ENCODE results near the gene ELOVL5.
"Not testable (repeated sequence)": the region's sequence is repeated elsewhere in the genome, so short reads cannot be mapped to it uniquely, and the experiment has no call there.

DNA sequence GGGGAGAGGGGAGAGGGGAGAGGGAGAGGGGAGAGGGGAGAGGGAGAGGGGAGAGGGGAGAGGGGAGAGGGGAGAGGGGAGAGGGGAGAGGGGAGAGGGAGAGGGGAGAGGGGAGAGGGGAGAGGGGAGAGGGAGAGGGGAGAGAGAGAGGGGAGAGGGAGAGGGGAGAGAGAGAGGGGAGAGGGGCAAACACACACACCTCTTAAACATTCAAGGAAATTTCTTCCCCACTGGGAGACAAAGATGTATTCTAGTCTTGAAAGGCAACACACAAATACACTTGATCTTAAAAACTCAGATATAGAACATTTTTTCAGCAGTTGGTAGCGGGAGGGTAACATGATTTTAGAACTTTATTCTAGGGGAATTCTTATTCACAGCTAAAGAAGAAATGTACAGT lies 42.5 kb downstream of the ELOVL5 start:
- TF ChIP-seq, protein P1, sequence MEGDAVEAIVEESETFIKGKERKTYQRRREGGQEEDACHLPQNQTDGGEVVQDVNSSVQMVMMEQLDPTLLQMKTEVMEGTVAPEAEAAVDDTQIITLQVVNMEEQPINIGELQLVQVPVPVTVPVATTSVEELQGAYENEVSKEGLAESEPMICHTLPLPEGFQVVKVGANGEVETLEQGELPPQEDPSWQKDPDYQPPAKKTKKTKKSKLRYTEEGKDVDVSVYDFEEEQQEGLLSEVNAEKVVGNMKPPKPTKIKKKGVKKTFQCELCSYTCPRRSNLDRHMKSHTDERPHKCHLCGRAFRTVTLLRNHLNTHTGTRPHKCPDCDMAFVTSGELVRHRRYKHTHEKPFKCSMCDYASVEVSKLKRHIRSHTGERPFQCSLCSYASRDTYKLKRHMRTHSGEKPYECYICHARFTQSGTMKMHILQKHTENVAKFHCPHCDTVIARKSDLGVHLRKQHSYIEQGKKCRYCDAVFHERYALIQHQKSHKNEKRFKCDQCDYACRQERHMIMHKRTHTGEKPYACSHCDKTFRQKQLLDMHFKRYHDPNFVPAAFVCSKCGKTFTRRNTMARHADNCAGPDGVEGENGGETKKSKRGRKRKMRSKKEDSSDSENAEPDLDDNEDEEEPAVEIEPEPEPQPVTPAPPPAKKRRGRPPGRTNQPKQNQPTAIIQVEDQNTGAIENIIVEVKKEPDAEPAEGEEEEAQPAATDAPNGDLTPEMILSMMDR (IDR thresholded peaks at IDR 0.05) = not testable (repeated sequence)
- TF ChIP-seq, protein P2, sequence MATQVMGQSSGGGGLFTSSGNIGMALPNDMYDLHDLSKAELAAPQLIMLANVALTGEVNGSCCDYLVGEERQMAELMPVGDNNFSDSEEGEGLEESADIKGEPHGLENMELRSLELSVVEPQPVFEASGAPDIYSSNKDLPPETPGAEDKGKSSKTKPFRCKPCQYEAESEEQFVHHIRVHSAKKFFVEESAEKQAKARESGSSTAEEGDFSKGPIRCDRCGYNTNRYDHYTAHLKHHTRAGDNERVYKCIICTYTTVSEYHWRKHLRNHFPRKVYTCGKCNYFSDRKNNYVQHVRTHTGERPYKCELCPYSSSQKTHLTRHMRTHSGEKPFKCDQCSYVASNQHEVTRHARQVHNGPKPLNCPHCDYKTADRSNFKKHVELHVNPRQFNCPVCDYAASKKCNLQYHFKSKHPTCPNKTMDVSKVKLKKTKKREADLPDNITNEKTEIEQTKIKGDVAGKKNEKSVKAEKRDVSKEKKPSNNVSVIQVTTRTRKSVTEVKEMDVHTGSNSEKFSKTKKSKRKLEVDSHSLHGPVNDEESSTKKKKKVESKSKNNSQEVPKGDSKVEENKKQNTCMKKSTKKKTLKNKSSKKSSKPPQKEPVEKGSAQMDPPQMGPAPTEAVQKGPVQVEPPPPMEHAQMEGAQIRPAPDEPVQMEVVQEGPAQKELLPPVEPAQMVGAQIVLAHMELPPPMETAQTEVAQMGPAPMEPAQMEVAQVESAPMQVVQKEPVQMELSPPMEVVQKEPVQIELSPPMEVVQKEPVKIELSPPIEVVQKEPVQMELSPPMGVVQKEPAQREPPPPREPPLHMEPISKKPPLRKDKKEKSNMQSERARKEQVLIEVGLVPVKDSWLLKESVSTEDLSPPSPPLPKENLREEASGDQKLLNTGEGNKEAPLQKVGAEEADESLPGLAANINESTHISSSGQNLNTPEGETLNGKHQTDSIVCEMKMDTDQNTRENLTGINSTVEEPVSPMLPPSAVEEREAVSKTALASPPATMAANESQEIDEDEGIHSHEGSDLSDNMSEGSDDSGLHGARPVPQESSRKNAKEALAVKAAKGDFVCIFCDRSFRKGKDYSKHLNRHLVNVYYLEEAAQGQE (IDR thresholded peaks at IDR 0.05; ENCODE audit: low read depth, low read length) = not testable (repeated sequence)
- TF ChIP-seq, protein P3, sequence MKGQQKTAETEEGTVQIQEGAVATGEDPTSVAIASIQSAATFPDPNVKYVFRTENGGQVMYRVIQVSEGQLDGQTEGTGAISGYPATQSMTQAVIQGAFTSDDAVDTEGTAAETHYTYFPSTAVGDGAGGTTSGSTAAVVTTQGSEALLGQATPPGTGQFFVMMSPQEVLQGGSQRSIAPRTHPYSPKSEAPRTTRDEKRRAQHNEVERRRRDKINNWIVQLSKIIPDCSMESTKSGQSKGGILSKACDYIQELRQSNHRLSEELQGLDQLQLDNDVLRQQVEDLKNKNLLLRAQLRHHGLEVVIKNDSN (IDR thresholded peaks at IDR 0.05; ENCODE audit: borderline replicate concordance, low read depth) = not testable (repeated sequence)
- TF ChIP-seq YY1 (IDR thresholded peaks at IDR 0.05; ENCODE audit: low read depth); EZH2phosphoT487 (IDR thresholded peaks at IDR 0.05; ENCODE audit: borderline replicate concordance, low read depth); CHD2 (IDR thresholded peaks at IDR 0.05; ENCODE audit: low read length, partially characterized antibody); POLR2AphosphoS5 (IDR thresholded peaks at IDR 0.05; ENCODE audit: low read depth, low read length); SMC3 (IDR thresholded peaks at IDR 0.05; ENCODE audit: low read depth, low read length); NFIC (IDR thresholded peaks at IDR 0.05; ENCODE audit: borderline replicate concordance): not testable (repeated sequence)
- TF ChIP-seq, protein P4, sequence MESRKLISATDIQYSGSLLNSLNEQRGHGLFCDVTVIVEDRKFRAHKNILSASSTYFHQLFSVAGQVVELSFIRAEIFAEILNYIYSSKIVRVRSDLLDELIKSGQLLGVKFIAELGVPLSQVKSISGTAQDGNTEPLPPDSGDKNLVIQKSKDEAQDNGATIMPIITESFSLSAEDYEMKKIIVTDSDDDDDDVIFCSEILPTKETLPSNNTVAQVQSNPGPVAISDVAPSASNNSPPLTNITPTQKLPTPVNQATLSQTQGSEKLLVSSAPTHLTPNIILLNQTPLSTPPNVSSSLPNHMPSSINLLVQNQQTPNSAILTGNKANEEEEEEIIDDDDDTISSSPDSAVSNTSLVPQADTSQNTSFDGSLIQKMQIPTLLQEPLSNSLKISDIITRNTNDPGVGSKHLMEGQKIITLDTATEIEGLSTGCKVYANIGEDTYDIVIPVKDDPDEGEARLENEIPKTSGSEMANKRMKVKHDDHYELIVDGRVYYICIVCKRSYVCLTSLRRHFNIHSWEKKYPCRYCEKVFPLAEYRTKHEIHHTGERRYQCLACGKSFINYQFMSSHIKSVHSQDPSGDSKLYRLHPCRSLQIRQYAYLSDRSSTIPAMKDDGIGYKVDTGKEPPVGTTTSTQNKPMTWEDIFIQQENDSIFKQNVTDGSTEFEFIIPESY (IDR thresholded peaks at IDR 0.05; ENCODE audit: borderline replicate concordance, low read depth) = not testable (repeated sequence)
- TF ChIP-seq, protein P5, sequence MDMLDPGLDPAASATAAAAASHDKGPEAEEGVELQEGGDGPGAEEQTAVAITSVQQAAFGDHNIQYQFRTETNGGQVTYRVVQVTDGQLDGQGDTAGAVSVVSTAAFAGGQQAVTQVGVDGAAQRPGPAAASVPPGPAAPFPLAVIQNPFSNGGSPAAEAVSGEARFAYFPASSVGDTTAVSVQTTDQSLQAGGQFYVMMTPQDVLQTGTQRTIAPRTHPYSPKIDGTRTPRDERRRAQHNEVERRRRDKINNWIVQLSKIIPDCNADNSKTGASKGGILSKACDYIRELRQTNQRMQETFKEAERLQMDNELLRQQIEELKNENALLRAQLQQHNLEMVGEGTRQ (IDR thresholded peaks at IDR 0.05; ENCODE audit: borderline replicate concordance, low read depth, low read length) = not testable (repeated sequence)

All from SK-N-SH (cell line).